ENCODE data around the gene PLAAT1. TPM values are rescaled to one million over a fixed set of nuclear protein-coding genes. Genes with fewer than 3 reads are reported as not detected.

PLAAT1 gene
- 0.09 to 0.14 TPM in 2 of 5 replicates, not detected in the others for total RNA-seq (2022; extraction: Qiagen RNA extraction)

DNA sequence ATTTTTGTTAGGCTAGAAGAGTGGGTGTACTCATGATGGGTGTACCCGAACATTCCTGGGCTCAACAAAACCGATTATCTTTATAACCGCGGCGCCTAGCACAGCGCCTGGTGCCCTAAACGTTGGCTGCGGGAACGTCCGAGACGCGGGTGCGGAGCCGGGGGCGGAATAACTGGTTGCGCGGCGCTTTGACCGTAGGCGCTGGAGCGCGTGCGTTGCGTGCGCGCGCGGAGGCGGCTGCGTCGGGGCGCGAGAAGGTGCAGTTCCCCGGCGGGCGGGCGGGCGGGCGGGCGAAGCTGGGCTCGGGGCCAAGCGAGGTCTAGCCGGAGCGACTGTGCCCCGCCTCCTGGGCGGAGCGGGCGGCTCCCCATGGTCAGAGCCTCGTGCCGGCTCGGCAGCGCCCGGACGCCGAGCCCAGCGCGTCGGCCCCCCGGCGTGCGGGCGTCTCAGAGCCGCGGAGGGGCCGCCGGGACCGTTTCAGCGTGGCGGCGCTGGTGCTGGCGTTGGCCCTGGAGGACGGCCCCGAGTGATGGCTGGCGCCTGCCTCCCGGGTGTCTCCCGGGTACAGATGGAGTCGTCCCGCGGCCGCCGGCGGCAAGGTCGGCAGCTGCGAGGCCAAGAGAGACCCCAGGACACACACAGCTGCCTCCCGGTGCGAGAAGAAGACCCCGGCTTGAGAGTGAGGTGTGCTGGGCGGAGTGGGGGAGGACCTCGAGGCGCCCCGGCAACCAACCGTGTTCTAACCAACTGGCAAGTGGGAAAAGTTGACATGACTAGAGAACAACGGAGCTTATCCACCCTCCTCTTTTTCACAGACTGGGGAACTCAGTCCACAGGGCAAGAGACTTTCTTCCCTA, at the start of gene PLAAT1:
TSS of gene PLAAT1 (plus strand) at position 373 of the 857 bp plus-strand sequence. CDS start 14,429 bp downstream, outside the sequence.

Other genes starting within 250 kb of the PLAAT1 start
- not detected in 5 replicates for gene ATP13A5, start 137.5 kb downstream of the PLAAT1 start, total RNA-seq (2022; extraction: Qiagen RNA extraction)